ENCODE data around the gene FRG1.
"Not testable (repeated sequence)": the region's sequence is repeated elsewhere in the genome, so short reads cannot be mapped to it uniquely, and the experiment has no call there.

The FRG1 gene

GRCh38 chr4:189940178-189941004, at the start of gene FRG1:
Gene FRG1 (plus strand): TSS chr4:189940872. CDS start chr4:189941010, 138 bp downstream.
- no peak for DNase-seq

DNA sequence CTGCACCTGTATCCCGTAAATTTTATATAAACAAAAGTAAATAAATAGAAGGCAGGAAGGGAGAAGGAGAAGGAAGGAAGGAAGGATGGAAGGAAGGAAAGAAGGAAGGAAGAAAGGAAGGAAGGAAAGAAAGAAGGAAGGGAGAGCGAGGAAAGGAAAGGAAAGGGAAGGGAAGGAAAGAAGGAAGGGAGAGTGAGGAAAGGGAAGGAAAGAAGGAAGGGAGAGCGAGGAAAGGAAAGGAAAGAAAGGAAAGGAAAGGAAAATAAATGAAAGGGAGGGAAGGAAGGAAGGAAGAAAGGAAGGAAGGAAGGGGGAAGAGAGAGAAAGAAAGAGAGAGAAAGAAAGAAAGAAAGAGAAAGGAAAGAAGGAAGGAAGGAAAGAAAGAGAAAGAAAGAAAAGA, 43.0 kb upstream of the FRG1 start:
- no peak for DNase-seq

DNA sequence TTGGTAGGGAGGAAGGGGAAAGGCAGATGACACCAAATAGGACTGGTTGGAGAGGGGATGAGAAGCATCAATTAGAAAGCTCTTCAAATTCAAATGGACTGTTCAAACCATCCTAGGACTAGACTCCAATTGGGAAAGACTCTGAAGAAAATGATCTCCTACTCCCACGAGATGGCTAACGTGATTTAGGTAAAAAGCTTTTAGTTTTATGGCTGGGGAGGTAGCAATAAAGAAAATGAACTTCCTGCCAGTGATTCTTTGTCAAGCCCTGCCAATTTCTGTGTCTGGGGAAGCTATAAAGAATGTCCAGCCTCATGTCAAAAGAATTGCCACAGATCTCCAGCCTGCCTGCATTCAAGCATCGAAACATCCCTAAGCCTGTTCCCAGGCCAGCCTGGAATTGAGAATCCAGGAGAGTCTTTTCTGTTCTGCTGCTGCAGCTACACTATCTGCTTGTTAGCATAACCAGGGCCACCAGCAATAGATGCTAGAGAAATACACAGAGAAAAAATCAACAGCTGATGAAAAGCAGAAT, 41.1 kb upstream of the FRG1 start:
- not testable (repeated sequence) for DNase-seq

DNA sequence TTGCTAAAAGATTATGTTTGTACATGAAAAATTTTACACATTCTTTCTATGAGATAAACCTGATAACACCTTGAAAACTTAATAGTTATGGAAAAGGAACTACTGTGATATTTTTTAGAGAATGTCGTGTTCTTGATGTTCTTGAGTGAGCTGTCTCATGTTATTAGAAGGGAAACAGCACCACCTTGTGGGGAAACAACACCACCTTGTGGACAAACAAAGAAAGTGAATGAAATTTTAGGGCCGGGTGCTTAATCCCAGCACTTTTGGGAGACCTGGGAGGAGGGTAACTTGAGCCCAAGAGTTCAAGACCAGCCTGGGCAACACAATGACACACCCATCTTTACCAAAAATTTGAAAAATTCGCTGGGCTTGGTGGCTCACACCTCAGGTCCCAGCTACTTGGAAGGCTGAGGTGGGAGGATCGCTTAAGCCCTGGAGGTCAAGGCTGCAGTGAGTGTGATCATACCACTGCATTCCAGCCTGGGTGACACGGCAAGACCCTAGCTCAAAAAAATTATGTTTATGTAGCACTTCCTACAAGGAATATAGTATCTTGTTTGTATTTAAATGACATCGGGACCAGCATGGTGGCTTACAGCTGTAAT, 36.1 kb upstream of the FRG1 start:
- not testable (repeated sequence) for DNase-seq

- no peak for DNase-seq
Measured at GRCh38 chr4:189912170-189912569, 28.5 kb upstream of the FRG1 start.

GRCh38 chr4:189917161-189917891, 23.3 kb upstream of the FRG1 start:
- DNase-seq, result no peak

- DNase-seq, result no peak
Measured at GRCh38 chr4:189921058-189921457, 19.6 kb upstream of the FRG1 start.

DNA sequence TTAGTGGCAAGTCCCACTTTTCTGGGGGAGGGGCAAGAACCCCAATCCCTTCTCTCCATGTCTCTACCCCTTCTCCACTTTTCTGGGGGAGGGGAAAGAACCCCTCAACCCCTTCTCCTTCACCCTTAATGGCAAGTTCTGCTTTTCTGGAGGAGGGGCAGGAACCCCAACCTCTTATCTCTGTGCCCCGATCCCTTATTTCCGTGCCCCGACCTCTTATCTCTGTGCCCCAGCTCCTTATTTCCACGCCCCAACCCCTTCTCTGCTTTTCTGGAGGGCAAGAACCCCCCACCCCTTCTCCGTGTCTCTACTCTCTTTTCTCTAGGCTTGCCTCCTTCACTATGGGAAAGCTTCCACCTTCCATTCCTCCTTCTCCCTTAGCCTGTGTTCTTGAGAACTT, 13.9 kb upstream of the FRG1 start:
- DNase-seq, result not testable (repeated sequence)

DNA sequence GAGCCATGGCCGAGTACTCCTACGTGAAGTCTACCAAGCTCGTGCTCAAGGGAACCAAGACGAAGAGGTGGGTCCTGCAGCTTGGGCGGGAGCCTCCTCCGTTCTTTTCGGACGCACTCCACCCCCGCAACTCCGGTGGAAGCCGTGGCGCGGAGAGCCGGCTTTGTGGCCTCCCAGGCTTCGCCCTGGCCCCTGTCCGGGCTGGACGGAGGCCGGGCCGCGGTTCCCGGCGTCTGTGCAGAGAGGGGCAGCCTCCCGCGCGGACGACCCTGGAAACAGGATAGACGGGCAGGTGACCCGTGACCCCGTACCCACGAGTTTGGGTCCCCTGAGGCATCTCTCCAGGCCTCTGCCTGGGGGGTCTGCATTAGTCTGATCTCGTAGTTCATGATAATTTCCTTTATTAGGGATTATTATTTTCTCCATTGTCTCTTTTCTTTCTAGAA, 356 bp downstream of the FRG1 start:
- DNase-seq, result no peak

GRCh38 chr4:189942412-189942811, 1.7 kb downstream of the FRG1 start:
- not testable (repeated sequence) for DNase-seq

GRCh38 chr4:189944077-189944476, 3.4 kb downstream of the FRG1 start:
- DNase-seq, result not testable (repeated sequence)

GRCh38 chr4:189946906-189947305, 6.2 kb downstream of the FRG1 start:
- DNase-seq, result not testable (repeated sequence)

DNA sequence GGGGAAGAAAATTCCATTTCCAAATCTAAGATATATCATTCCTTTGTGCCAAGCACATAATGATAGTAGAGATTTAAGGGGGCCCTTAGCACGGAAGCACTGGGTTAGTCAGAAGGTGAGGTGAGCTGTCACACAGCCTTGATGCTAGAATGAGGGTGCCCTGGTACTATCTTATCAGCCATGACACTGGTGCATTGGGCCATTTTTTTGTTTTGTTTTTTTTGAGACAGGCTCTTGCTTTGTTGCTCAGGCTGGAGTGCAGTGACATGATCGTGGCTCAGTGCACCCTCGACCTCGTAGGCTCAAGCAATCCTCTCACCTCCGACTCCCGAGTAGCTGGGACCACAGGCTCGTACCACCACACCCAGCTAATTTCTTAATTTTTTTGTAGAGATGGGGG, 7.8 kb downstream of the FRG1 start:
- not testable (repeated sequence) for DNase-seq

DNA sequence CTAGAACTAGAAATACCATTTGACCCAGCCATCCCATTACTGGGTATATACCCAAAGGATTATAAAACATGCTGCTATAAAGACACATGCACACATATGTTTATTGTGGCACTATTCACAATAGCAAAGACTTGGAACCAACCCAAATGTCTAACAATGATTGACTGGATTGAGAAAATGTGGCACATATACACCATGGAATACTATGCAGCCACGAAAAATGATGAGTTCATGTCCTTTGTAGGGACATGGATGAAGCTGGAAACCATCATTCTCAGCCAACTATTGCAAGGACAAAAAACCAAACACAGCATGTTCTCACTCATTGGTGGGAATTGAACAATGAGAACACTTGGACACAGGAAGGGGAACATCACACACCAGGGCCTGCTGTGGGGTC, 28.6 kb downstream of the FRG1 start:
- not testable (repeated sequence) for DNase-seq

DNA sequence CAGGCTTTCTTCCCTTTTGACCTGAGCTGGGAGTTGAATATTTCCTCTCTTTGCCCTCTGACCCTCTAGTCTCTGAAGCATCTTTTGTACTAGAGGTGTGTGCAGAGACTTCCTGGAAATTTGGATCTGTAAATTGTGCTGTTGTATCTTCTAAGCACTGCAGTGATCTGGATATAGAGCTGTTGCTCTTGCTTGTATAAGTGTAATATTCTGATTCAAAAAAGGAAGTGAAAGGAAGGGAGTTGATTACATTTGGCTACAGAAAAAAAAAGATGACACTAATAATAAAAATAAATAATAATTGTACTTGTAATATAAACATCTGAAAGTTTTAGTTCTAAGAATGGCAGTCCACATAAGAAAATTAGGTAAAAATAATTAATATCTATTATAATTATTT, 33.0 kb downstream of the FRG1 start:
- DNase-seq, result no peak

GRCh38 chr4:189974056-189974455, 33.4 kb downstream of the FRG1 start:
- no peak for DNase-seq

- no peak for DNase-seq
Measured at GRCh38 chr4:189979196-189980047, 38.8 kb downstream of the FRG1 start.

DNA sequence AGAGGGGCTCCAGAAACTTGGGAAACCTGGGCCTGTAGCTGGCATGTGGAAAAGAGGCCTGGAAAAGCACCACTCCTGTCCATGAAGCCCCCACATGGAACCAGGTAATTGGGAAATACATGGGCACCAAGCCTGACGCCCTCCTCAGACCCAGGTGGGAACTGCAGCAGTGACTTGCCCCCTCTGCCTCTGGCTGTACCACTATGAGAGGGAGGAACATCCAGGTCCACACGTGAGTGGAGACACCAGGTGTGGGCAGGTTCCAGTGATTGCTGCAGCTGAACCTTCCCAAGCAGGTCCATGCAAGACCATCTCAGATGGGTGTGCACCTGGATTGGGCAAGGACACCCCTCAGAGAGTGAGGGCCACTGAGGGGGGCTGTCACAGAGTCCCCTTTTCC, 39.6 kb downstream of the FRG1 start:
- not testable (repeated sequence) for DNase-seq

DNA sequence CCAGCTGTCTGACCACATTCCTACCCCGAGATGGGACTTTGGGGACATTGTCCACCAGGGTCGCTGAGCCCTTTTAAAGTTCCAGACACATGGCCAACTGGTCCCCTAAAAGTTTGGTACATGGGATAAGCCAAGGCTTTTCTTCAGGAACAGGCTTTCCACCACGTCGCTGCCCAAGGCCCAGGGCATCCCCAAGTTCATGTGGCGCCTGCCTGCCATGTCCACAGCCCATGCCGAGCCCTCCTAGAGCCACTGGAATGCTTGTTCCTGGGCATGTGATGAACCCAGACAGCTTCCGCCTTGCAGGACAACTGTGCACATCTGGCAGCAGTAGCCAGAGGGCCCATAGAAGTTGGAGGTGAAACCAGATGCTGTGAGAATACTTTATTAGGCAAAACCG, 41.3 kb downstream of the FRG1 start:
- no peak for DNase-seq

DNA sequence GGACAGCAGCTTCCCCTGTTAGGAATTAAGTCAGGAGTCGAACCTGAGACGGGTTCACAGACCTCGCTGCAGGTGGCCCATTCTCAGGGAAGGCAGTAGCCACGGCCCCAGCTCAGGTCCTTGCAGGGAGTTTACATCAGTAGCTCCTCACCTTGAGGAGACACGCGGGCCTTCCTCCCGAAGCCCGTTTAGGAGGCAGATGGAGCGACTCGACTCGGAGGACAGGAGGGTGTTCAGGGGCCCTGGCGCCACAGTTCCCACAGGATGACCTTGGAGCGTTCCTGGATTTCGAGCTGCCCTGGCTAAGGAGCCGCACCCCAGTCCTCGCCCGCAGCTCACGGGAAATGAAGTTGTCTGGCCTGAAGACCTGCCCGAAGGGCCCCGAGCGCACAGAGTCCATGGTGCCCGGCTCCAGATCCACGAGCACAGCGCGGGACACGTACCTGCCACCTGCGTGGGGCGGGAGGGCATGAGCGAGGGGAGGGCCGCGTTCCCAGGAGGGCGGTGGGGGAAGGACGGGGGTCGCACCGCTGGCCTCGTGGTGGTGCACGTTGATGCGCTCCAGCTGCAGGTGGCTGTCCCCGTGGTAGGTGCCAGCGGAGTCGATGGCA, 43.3 kb downstream of the FRG1 start:
- DNase-seq, result not testable (repeated sequence)

DNA sequence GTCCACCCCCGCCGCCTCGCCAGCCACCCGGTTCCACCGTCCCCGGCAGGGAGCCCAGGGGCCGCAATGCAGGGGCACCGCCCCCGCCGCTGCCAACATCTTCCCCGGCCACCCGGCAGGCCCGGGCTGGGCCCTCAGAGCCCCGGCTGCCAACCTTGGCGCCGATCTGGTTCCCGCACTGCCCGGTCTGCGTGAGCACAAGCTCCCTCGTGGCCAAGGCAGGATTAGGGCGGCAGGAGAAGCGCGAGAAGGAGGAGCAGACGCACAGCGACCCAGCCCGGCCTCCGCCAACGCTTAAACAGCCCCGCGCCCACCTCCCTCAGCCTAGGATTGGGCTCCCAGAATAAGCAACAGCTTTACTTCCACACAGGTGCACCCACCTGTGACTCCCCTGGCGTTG, 44.0 kb downstream of the FRG1 start:
- DNase-seq, result not testable (repeated sequence)

Data from hippocampal formation (tissue), 2 donors.